Pancreas (tissue), 10 donors: ENCODE data around the gene IQCM. TPM values are rescaled to one million over a fixed set of nuclear protein-coding genes. Genes with fewer than 3 reads are reported as not detected.

ENCODE experiments used
- ATAC-seq, 4 donors: fragments of 200-7000 bp; cut with Tn5 transposase; one replicate each; pipeline versions ENCODE4 v1.8.0 to v1.9.1; 2020; ENCODE audit warnings: mild to moderate bottlenecking in 4 of 4, moderate library complexity in 4 of 4
- DNase-seq, 6 donors: peaks; one replicate each; pipeline ENCODE4 v3.0.0-alpha.2; 2020
- FAIRE-seq: peaks from 2 replicates; lab custom pipeline; 2012; peaks lifted over from hg19 to GRCh38; lab: Jason Lieb, UNC
- H3K27ac ChIP-seq, 4 donors: fragments of 200-600 bp; sonication (generic); 1 replicate in 3 of 4; 2 replicates in 1 of 4; pipeline versions ENCODE4 v1.5.0 to v1.8.0; 2020
- H3K27me3 ChIP-seq, 4 donors: fragments of 200-600 bp; one replicate each; pipeline ENCODE4 v1.8.0; 2021
- H3K36me3 ChIP-seq, 3 donors: fragments of 200-600 bp; sonication (generic) in 1 of 3; one replicate each; pipeline versions ENCODE4 v1.5.0 to v1.8.0; 2020 to 2021
- H3K4me1 ChIP-seq, 3 donors: fragments of 200-600 bp; one replicate each; pipeline ENCODE4 v1.8.0; 2021
- H3K4me3 ChIP-seq, 4 donors: fragments of 200-600 bp; sonication (generic) in 2 of 4; one replicate each; pipeline versions ENCODE4 v1.5.0 to v1.8.0; 2020 to 2021
- H3K9me3 ChIP-seq, 4 donors: fragments of 200-600 bp; one replicate each; pipeline ENCODE4 v1.8.0; 2021
- WGBS, 2 donors: extraction: QIAGEN DNeasy Blood & Tissue Kit; methylation state at CpG; one replicate each; pipeline ENCODE4 v1.1.7; 2013; 5-methylcytosine and 5-hydroxymethylcytosine counted together
- intact Hi-C, 3 donors: fragments of 100-400 bp; cut with DNase I; formaldehyde crosslinking; loops; one replicate each; pipeline versions ENCODE4 v1.11.1 to v1.14.2; 2022
- polyA plus RNA-seq, 2 donors: library from polyadenylated mRNA; stranded (reverse); fragments of 200-250 nt; gene quantifications; one replicate each; pipeline ENCODE4 v1.2.3, GENCODE V29; 2013
- total RNA-seq, 6 donors: library from RNA; stranded (reverse); fragmentation: NEBNext Ultra II Directional in 4 of 6; extraction: Animal tissue kit (Norgen Biotek cat#: 25700) in 4 of 6; gene quantifications; one replicate each; pipeline versions ENCODE4 v1.2.1 to v1.2.4, GENCODE V29; 2021 to 2023
- TF ChIP-seq, protein P1 (sequence below), 4 donors: fragments of 200-600 bp; sonication (generic) in 3 of 4; IDR thresholded peaks; one replicate each; pipeline versions ENCODE4 v1.5.0 to v1.8.0; 2021; ENCODE audit warnings: antibody characterized with exemption in 4 of 4
- donor health status: healthy with polysubstance abuse.
- donor health status: DM: no; HTN: no; CAD: no; lungs with moderate emphysema.
- donor health status: DM: no; HTN: no; CAD: no.
- donor health status: control.
- donor health status: control.
- donor health status: Bipolar disorder and iron deficiency.
- donor health status: DM: yes; HTN: yes; CAD: no.
- donor health status: DM: no; HTN: no; CAD: no.
- donor health status: DM: no; HTN: no; CAD: no.
- donor health status: DM: yes; HTN: yes; CAD: no.

The IQCM gene
- total and polyA plus RNA-seq, 8 donors: not detected

- WGBS, 2 donors: 39 to 59% methylated on average over 3 of the region's 3 CpGs
- ATAC-seq: no peak
- no peak for DNase-seq
- intact Hi-C loops: no loop called here
- Histone ChIP-seq H3K4me1 (no peaks in the 10 kb centered on the region), H3K27ac (no peak overlapping the region), H3K4me3 (no peak overlapping the region), H3K27me3 (no peaks in the 10 kb centered on the region), H3K36me3 (no peaks in the 10 kb centered on the region), H3K9me3 (no peaks in the 10 kb centered on the region)
- TF ChIP-seq, protein P1, sequence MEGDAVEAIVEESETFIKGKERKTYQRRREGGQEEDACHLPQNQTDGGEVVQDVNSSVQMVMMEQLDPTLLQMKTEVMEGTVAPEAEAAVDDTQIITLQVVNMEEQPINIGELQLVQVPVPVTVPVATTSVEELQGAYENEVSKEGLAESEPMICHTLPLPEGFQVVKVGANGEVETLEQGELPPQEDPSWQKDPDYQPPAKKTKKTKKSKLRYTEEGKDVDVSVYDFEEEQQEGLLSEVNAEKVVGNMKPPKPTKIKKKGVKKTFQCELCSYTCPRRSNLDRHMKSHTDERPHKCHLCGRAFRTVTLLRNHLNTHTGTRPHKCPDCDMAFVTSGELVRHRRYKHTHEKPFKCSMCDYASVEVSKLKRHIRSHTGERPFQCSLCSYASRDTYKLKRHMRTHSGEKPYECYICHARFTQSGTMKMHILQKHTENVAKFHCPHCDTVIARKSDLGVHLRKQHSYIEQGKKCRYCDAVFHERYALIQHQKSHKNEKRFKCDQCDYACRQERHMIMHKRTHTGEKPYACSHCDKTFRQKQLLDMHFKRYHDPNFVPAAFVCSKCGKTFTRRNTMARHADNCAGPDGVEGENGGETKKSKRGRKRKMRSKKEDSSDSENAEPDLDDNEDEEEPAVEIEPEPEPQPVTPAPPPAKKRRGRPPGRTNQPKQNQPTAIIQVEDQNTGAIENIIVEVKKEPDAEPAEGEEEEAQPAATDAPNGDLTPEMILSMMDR (IDR thresholded peaks at IDR 0.05): no peak
- no peak for FAIRE-seq
Observed at GRCh38 chr4:149713031-149713430, 102.6 kb downstream of the IQCM start.

DNA sequence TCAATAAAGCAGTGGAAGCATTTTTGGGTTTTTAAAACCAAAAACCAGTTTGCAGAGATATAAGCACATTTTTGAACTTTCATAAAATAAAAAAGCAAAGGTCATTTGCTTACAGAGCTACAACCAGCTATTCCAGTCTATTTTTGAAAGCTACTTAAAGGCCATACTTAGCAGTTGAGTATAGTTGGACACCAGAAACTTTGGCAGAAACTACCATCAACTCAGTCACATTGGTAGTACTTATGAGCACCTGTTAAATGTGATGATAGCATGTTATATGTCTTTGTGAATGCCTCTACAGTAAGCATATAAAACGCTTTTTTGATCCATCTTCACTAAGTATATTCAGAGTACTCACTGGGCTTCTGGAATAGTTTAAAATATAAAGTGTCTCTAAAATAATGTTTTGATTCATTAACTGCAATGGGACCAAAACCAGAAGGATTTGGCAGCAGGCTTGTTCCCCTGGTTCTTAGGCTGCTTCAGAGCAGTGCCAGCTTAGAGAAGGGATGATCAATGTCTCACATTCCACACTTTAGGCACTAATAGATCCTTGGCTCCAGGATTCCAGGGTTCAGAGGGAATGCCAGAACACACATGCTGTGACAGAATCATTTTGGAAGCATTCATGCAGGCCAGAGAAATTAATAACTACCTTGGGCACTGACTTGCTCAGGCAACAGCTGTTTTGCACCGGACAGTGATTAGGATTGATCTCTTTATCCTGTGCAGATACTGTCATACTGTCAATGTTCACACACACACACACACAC, 103.9 kb downstream of the IQCM start:
- WGBS, 2 donors: 36 to 39% methylated on average over 2 of the region's 2 CpGs
- intact Hi-C loops: no loop called here
- no peak for ATAC-seq

DNA sequence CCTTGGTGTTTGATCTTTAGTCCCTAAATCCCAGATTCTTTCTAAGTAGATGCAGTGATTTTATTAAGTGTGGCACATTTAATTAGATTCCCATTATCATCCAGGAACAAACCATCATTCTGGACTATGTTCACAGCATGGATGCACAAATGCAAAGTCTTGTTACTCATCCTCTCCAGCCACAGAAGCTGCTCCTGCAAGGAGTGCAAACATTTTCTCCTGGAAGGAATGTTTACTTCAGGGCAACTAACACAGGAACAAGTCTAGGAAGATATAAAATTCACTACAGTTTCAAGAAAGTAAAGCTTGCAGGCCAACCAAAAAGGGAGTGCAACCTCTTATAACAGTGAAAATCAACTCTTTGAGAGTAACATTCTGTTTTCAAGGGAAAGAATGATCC, 106.0 kb downstream of the IQCM start:
- H3K27me3 ChIP-seq: no peaks in the 10 kb centered on the region
- no peak overlapping the region for H3K4me3 ChIP-seq
- H3K36me3 ChIP-seq: no peaks in the 10 kb centered on the region
- intact Hi-C loops: no loop called here
- FAIRE-seq (no peak), ATAC-seq (no peak), DNase-seq (no peak)
- TF ChIP-seq, protein P1 (IDR thresholded peaks at IDR 0.05): no peak
- no peak overlapping the region for H3K27ac ChIP-seq
- H3K9me3 ChIP-seq: no peaks in the 10 kb centered on the region
- H3K4me1 ChIP-seq: no peaks in the 10 kb centered on the region

More for the DNA sequence above, 103.9 kb downstream of the IQCM start:
- TF ChIP-seq, protein P1 (IDR thresholded peaks at IDR 0.05): no peak
- H3K27ac ChIP-seq: no peak overlapping the region
- H3K27me3 ChIP-seq: no peaks in the 10 kb centered on the region
- DNase-seq: no peak
- no peak for FAIRE-seq
- H3K36me3 ChIP-seq: no peaks in the 10 kb centered on the region
- no peaks in the 10 kb centered on the region for H3K9me3 ChIP-seq
- no peak overlapping the region for H3K4me3 ChIP-seq
- H3K4me1 ChIP-seq: no peaks in the 10 kb centered on the region

GRCh38 chr4:149708513-149709130, 107.0 kb downstream of the IQCM start:
- ATAC-seq (peak in 2 of 4 donors; percentile 32 to 43), FAIRE-seq (no peak), DNase-seq (no peak)
- Histone ChIP-seq H3K27me3 (no peaks in the 10 kb centered on the region), H3K4me3 (no peak overlapping the region), H3K4me1 (no peaks in the 10 kb centered on the region), H3K9me3 (no peaks in the 10 kb centered on the region), H3K36me3 (no peaks in the 10 kb centered on the region), H3K27ac (no peak overlapping the region)
- intact Hi-C loops: no loop called here
- TF ChIP-seq, protein P1 (IDR thresholded peaks at IDR 0.05): no peak
- WGBS, 2 donors: 17 to 24% methylated on average over 1 of the region's 1 CpG

GRCh38 chr4:149707862-149708261, 107.8 kb downstream of the IQCM start:
- ATAC-seq (no peak), DNase-seq (no peak), FAIRE-seq (no peak)
- no peak overlapping the region for H3K4me3 ChIP-seq
- H3K27me3 ChIP-seq: no peaks in the 10 kb centered on the region
- 20 to 31% methylated on average over 1 of the region's 1 CpG for WGBS, 2 donors
- TF ChIP-seq, protein P1 (IDR thresholded peaks at IDR 0.05): no peak
- intact Hi-C loops: no loop called here
- no peaks in the 10 kb centered on the region for H3K36me3 ChIP-seq
- H3K9me3 ChIP-seq: no peaks in the 10 kb centered on the region
- H3K27ac ChIP-seq: no peak overlapping the region
- no peaks in the 10 kb centered on the region for H3K4me1 ChIP-seq
